Endothelial cell of umbilical vein (primary cell): ENCODE results near the gene ST8SIA6. TPM values are rescaled to one million over a fixed set of nuclear protein-coding genes. Genes with fewer than 3 reads are reported as not detected.
A peak's percentile ranks its signal among the peaks of the same experiment; 100 is the strongest.

ENCODE experiments used
- BruUV-seq: library from RNA; stranded (reverse); fragments of 400-500 nt; replicated peaks from 2 replicates; lab custom pipeline; 2021; lab: Mats Ljungman, UMichigan
- CTCF ChIA-PET: fragments of 300-600, 350-600 bp; sonication (Branson Sonifier 250); formaldehyde crosslinking; loops from one replicate; lab custom pipeline; 2021; ENCODE audit warnings: antibody characterized with exemption, inconsistent platforms; lab: Charles Lee
- POLR2A ChIA-PET: fragments of 300-600, 350-600 bp; sonication (Branson Sonifier 250); formaldehyde crosslinking; loops from one replicate; lab custom pipeline; 2021; ENCODE audit warnings: antibody characterized with exemption, inconsistent platforms; lab: Charles Lee
- DNase-seq: peaks from one replicate; pipeline ENCODE4 v3.0.0-alpha.2; 2011; ENCODE audit warnings: low read depth, low spot score
- FAIRE-seq: peaks from 2 replicates; lab custom pipeline; 2011; peaks lifted over from hg19 to GRCh38; lab: Jason Lieb, UNC
- H2AFZ ChIP-seq: 2 replicates; pipeline ENCODE4 v1.6.0; 2012; ENCODE audit warnings: low read depth, low read length, control low read depth, inconsistent platforms
- H3K27ac ChIP-seq: 2 replicates; pipeline ENCODE4 v1.5.1; 2011; ENCODE audit warnings: low read depth, mild to moderate bottlenecking, control low read depth, low read length, moderate library complexity; ENCODE audit not compliant: insufficient read depth
- H3K27me3 ChIP-seq, 2 experiments: 2 replicates each; pipeline versions ENCODE4 v1.6.0 to v1.6.1; 2011; ENCODE audit warnings: low read length in 2 of 2, mixed read lengths in 1 of 2; ENCODE audit not compliant: control insufficient read depth in 2 of 2, insufficient read depth in 2 of 2
- H3K36me3 ChIP-seq, 2 experiments: 2 replicates in 1 of 2; 3 replicates in 1 of 2; pipeline ENCODE4 v1.5.1; 2011; ENCODE audit warnings: low read length in 2 of 2, mild to moderate bottlenecking in 1 of 2, moderate library complexity in 1 of 2; ENCODE audit not compliant: control insufficient read depth in 2 of 2, insufficient read depth in 2 of 2; ENCODE audit errors: extremely low read depth in 1 of 2
- H3K4me1 ChIP-seq: 3 replicates; pipeline ENCODE4 v1.5.1; 2011; ENCODE audit warnings: mild to moderate bottlenecking, low read length; ENCODE audit not compliant: control insufficient read depth, insufficient read depth; ENCODE audit errors: extremely low read depth
- H3K4me2 ChIP-seq: 2 replicates; pipeline ENCODE4 v1.6.1; 2011; ENCODE audit warnings: low read length, control low read depth, mixed read lengths; ENCODE audit not compliant: insufficient read depth
- H3K4me3 ChIP-seq, 3 experiments: fragments of 200-600 bp in 1 of 3; sonication (generic), shearing (Covaris generic) in 1 of 3; replicated peaks in 1 of 3; 2 replicates each; pipeline ENCODE4 v1.5.1; 2011 to 2016; ENCODE audit warnings: control low read depth in 3 of 3, low read length in 3 of 3, mild to moderate bottlenecking in 2 of 3, inconsistent platforms in 1 of 3, low read depth in 1 of 3, moderate library complexity in 1 of 3; ENCODE audit not compliant: insufficient read depth in 1 of 3
- H3K79me2 ChIP-seq: 2 replicates; pipeline ENCODE4 v1.6.0; 2012; ENCODE audit warnings: low read length, inconsistent platforms; ENCODE audit not compliant: control insufficient read depth, insufficient read depth
- H3K9ac ChIP-seq: replicated peaks from 2 replicates; pipeline ENCODE3; 2011; ENCODE audit warnings: low read length, control low read depth; ENCODE audit not compliant: insufficient read depth; ENCODE audit errors: extremely low read depth
- H3K9me1 ChIP-seq: replicated peaks from 3 replicates; pipeline ENCODE4 v1.6.0; 2011; ENCODE audit warnings: mild to moderate bottlenecking, low read length; ENCODE audit not compliant: control insufficient read depth, insufficient read depth; ENCODE audit errors: extremely low read depth
- H3K9me3 ChIP-seq: replicated peaks from 2 replicates; pipeline ENCODE4 v1.5.1; 2012; ENCODE audit warnings: low read length, inconsistent platforms; ENCODE audit not compliant: control insufficient read depth, insufficient read depth
- H4K20me1 ChIP-seq: replicated peaks from 2 replicates; pipeline ENCODE3; 2011; ENCODE audit warnings: mild to moderate bottlenecking, low read length; ENCODE audit not compliant: control insufficient read depth, insufficient read depth; ENCODE audit errors: extremely low read depth
- CTCF ChIP-seq, 2 donors: IDR thresholded peaks; 1 replicate in 1 of 2; 2 replicates in 1 of 2; pipeline ENCODE4 v1.5.1; 2011; ENCODE audit warnings: low read length in 2 of 2, mild to moderate bottlenecking in 2 of 2, moderate library complexity in 2 of 2, control low read depth in 1 of 2, inconsistent platforms in 1 of 2, low read depth in 1 of 2; ENCODE audit not compliant: insufficient read depth in 1 of 2; ENCODE audit errors: extremely low read depth in 1 of 2
- EZH2 ChIP-seq: IDR thresholded peaks from 2 replicates; pipeline ENCODE4 v1.6.1; 2012; ENCODE audit warnings: borderline replicate concordance, low read depth, mild to moderate bottlenecking, moderate library complexity, low read length, inconsistent platforms; ENCODE audit not compliant: severe bottlenecking
- FOS ChIP-seq: IDR thresholded peaks from 2 replicates; pipeline ENCODE4 v1.6.1; 2011; ENCODE audit warnings: mild to moderate bottlenecking, low read length, moderate library complexity, borderline replicate concordance; ENCODE audit not compliant: insufficient read depth
- GATA2 ChIP-seq: IDR thresholded peaks from 2 replicates; pipeline ENCODE4 v1.7.0; 2011; ENCODE audit warnings: low read depth, mild to moderate bottlenecking, moderate library complexity, mixed read lengths, low read length; ENCODE audit not compliant: insufficient read length, insufficient read depth
- JUN ChIP-seq: IDR thresholded peaks from 2 replicates; pipeline ENCODE4 v1.6.1; 2011; ENCODE audit warnings: borderline replicate concordance, low read depth; ENCODE audit not compliant: insufficient read length, insufficient read depth
- MAX ChIP-seq: IDR thresholded peaks from 2 replicates; pipeline ENCODE4 v1.6.1; 2011; ENCODE audit not compliant: insufficient read depth, insufficient read length
- MYC ChIP-seq: IDR thresholded peaks from one replicate; pipeline ENCODE4 v1.6.1; 2011; ENCODE audit warnings: mild to moderate bottlenecking, low read depth, low read length
- POLR2A ChIP-seq: IDR thresholded peaks from 2 replicates; pipeline ENCODE4 v1.6.1; 2012; ENCODE audit warnings: low read depth, mild to moderate bottlenecking, control low read depth, low read length
- POLR2AphosphoS5 ChIP-seq: IDR thresholded peaks from 2 replicates; pipeline ENCODE4 v1.6.1; 2012; ENCODE audit warnings: low read depth, mild to moderate bottlenecking, control low read depth, low read length, moderate library complexity; ENCODE audit not compliant: insufficient read depth
- dilution Hi-C: fragments of 300-500 bp; cut with MboI; formaldehyde crosslinking; loops from one replicate; pipeline ENCODE4 v1.15.0; 2019; ENCODE audit warnings: low sequenced_read_pairs; ENCODE audit not compliant: extremely low pct_ligation_motif_present
- intact Hi-C: fragments of 100-400 bp; cut with micrococcal nuclease; formaldehyde crosslinking; loops from one replicate; pipeline ENCODE4 v1.10.0; 2022
- polyA plus RNA-seq, 4 experiments: library from polyadenylated mRNA; depleted of rRNA in 3 of 4; stranded (reverse) in 3 of 4; unstranded in 1 of 4; fragments of >200 nt; gene quantifications; 2 replicates each; pipeline versions ENCODE4 v1.2.1 to v1.2.3, GENCODE V29; 2011 to 2012; ENCODE audit warnings: missing spikeins in 1 of 4
- total RNA-seq: library from RNA; stranded (reverse); gene quantifications from 2 replicates; pipeline ENCODE4 v1.2.3, GENCODE V29; 2021

The ST8SIA6 gene
- total and polyA plus RNA-seq, 2 donors (not counting 3 experiments of a cell fraction or from before 2014, with no cell fraction given), result 0.40 to 0.51 TPM

GRCh38 chr10:17412323-17412722 is 42.1 kb downstream of the ST8SIA6 start:
- no peak overlapping the region for H3K27ac ChIP-seq
- no peak overlapping the region for H3K4me2 ChIP-seq
- no peaks in the 10 kb centered on the region for H3K4me1 ChIP-seq
- no peaks in the 10 kb centered on the region for H3K9me3 ChIP-seq
- dilution Hi-C loops (no loop called here), intact Hi-C loops (no loop called here)
- no peaks in the 10 kb centered on the region for H3K36me3 ChIP-seq
- H2AFZ ChIP-seq, result no peak overlapping the region
- ChIA-PET POLR2A (no interaction called here), CTCF (interaction anchor here (0.9 to 1.8 kb wide), 5 partner anchors 12 to 188 kb away, joined by 3 to 4 read pairs (median 4); no protein-coding TSS in a partner anchor)
- no peak overlapping the region for H3K9ac ChIP-seq
- no peak for FAIRE-seq
- BruUV-seq, result no TSS peak
- peak in 1 of 2 donors; percentile 10 for TF ChIP-seq CTCF (IDR thresholded peaks at IDR 0.05; ENCODE audit: extremely low read depth in 1 of 2, insufficient read depth in 1 of 2, low read depth in 1 of 2, low read length in 2 of 2)
- TF ChIP-seq MAX, result no peak
- no peak overlapping the region for H3K4me3 ChIP-seq
- no peaks in the 10 kb centered on the region for H3K27me3 ChIP-seq
- DNase-seq, result no peak
- no peaks in the 10 kb centered on the region for H3K9me1 ChIP-seq
- H4K20me1 ChIP-seq, result no peaks in the 10 kb centered on the region
- H3K79me2 ChIP-seq, result no peaks in the 10 kb centered on the region

- no peak overlapping the region for H3K4me2 ChIP-seq
- H3K4me1 ChIP-seq, result no peaks in the 10 kb centered on the region
- no peak for TF ChIP-seq GATA2
- TF ChIP-seq MYC, result no peak
- no peak for TF ChIP-seq POLR2A
- TF ChIP-seq POLR2AphosphoS5, result no peak
- TF ChIP-seq CTCF (IDR thresholded peaks at IDR 0.05; ENCODE audit: extremely low read depth in 1 of 2, insufficient read depth in 1 of 2, low read depth in 1 of 2, low read length in 2 of 2), result no peak
- TF ChIP-seq JUN, result no peak
- TF ChIP-seq MAX, result no peak
- TF ChIP-seq EZH2, result no peak
- no peak for TF ChIP-seq FOS
- H3K9ac ChIP-seq, result no peak overlapping the region
- no TSS peak for BruUV-seq
- FAIRE-seq (no peak), DNase-seq (no peak)
- H2AFZ ChIP-seq, result no peak overlapping the region
- ChIA-PET CTCF (interaction anchor here (1.8 kb wide), 1 partner anchor 11 kb away, joined by 4 read pairs; no protein-coding TSS in a partner anchor), POLR2A (no interaction called here)
- dilution Hi-C loops, result no loop called here
- no peaks in the 10 kb centered on the region for H4K20me1 ChIP-seq
- no peaks in the 10 kb centered on the region for H3K36me3 ChIP-seq
- no peaks in the 10 kb centered on the region for H3K9me3 ChIP-seq
- no peaks in the 10 kb centered on the region for H3K27me3 ChIP-seq
- intact Hi-C loops, result no loop called here
- H3K9me1 ChIP-seq, result no peaks in the 10 kb centered on the region
- H3K79me2 ChIP-seq, result no peaks in the 10 kb centered on the region
- H3K27ac ChIP-seq, result no peak overlapping the region
- no peak overlapping the region for H3K4me3 ChIP-seq
These were observed 43.5 kb downstream of the ST8SIA6 start for GRCh38 chr10:17410907-17411306.
